Chondrocyte (in vitro differentiated cells): ENCODE results near the gene LPP. TPM values are rescaled to one million over a fixed set of nuclear protein-coding genes. Genes with fewer than 3 reads are reported as not detected.

ENCODE experiments used
- DNase-seq: peaks from one replicate; pipeline ENCODE4 v3.0.0; 2021; ENCODE audit warnings: mixed read lengths, low spot score
- H3K27ac Mint-ChIP-seq: one replicate; pipeline ENCODE4 v1.8.0; 2021; ENCODE audit warnings: mild to moderate bottlenecking, moderate library complexity, mixed read lengths; ENCODE audit not compliant: unreplicated experiment
- H3K27me3 Mint-ChIP-seq: 2 replicates; pipeline ENCODE4 v1.8.0; 2021; ENCODE audit warnings: low read depth, mixed read lengths
- H3K36me3 Mint-ChIP-seq: 2 replicates; pipeline ENCODE4 v1.8.0; 2021; ENCODE audit warnings: low read depth, mixed read lengths
- H3K4me1 Mint-ChIP-seq: 2 replicates; pipeline ENCODE4 v1.8.0; 2021; ENCODE audit warnings: low read depth, mild to moderate bottlenecking, mixed read lengths
- H3K4me3 Mint-ChIP-seq: one replicate; pipeline ENCODE4 v1.8.0; 2021; ENCODE audit warnings: mild to moderate bottlenecking, moderate library complexity, mixed read lengths; ENCODE audit not compliant: unreplicated experiment
- H3K9me3 Mint-ChIP-seq: 2 replicates; pipeline ENCODE4 v1.8.0; 2021; ENCODE audit warnings: low read depth, mixed read lengths
- CTCF ChIP-seq: fragments of 200-600 bp; sonication (generic); IDR thresholded peaks from 2 replicates; pipeline ENCODE4 v1.5.0; 2021; ENCODE audit warnings: antibody characterized with exemption, mild to moderate bottlenecking, moderate library complexity
- total RNA-seq: library from RNA; stranded (reverse); gene quantifications from 3 replicates; pipeline ENCODE4 v1.2.1, GENCODE V29; 2021

LPP gene
- total RNA-seq, 1 donor from 2014 or later = 295 TPM

GRCh38 chr3:188780193-188781147 is 626.5 kb downstream of the LPP start:
- TF ChIP-seq CTCF = no peak
- no peaks in the 10 kb centered on the region for H3K9me3 Mint-ChIP-seq
- peaks cover 2% of the 10 kb centered on the region for H3K36me3 Mint-ChIP-seq
- DNase-seq = no peak
- H3K4me3 Mint-ChIP-seq = no peak overlapping the region
- no peak overlapping the region for H3K27ac Mint-ChIP-seq
- peaks cover 31% of the 10 kb centered on the region for H3K4me1 Mint-ChIP-seq
- H3K27me3 Mint-ChIP-seq = no peaks in the 10 kb centered on the region

GRCh38 chr3:188782613-188783124 is 628.7 kb downstream of the LPP start:
- no peaks in the 10 kb centered on the region for H3K27me3 Mint-ChIP-seq
- peak overlapping the region; percentile 42 for H3K27ac Mint-ChIP-seq
- peaks cover 24% of the 10 kb centered on the region for H3K4me1 Mint-ChIP-seq
- no peak for TF ChIP-seq CTCF
- H3K36me3 Mint-ChIP-seq = peaks cover 2% of the 10 kb centered on the region
- no peaks in the 10 kb centered on the region for H3K9me3 Mint-ChIP-seq
- no peak overlapping the region for H3K4me3 Mint-ChIP-seq
- DNase-seq = no peak

- no peak for DNase-seq
- Mint-ChIP-seq H3K36me3 (no peaks in the 10 kb centered on the region), H3K4me1 (peaks cover 10% of the 10 kb centered on the region), H3K9me3 (no peaks in the 10 kb centered on the region), H3K4me3 (no peak overlapping the region), H3K27me3 (no peaks in the 10 kb centered on the region), H3K27ac (no peak overlapping the region)
- TF ChIP-seq CTCF = no peak
Observed at GRCh38 chr3:188786424-188786823, 632.5 kb downstream of the LPP start.

GRCh38 chr3:188788621-188789081 is 634.7 kb downstream of the LPP start:
- Mint-ChIP-seq H3K27ac (no peak overlapping the region), H3K9me3 (no peaks in the 10 kb centered on the region), H3K27me3 (no peaks in the 10 kb centered on the region), H3K4me1 (peaks cover 5% of the 10 kb centered on the region), H3K4me3 (no peak overlapping the region), H3K36me3 (peaks cover 2% of the 10 kb centered on the region)
- no peak for TF ChIP-seq CTCF
- no peak for DNase-seq

GRCh38 chr3:188789251-188789650 is 635.3 kb downstream of the LPP start:
- H3K36me3 Mint-ChIP-seq = peaks cover 2% of the 10 kb centered on the region
- no peaks in the 10 kb centered on the region for H3K27me3 Mint-ChIP-seq
- peaks cover 5% of the 10 kb centered on the region for H3K4me1 Mint-ChIP-seq
- H3K9me3 Mint-ChIP-seq = no peaks in the 10 kb centered on the region
- no peak overlapping the region for H3K4me3 Mint-ChIP-seq
- no peak overlapping the region for H3K27ac Mint-ChIP-seq
- no peak for TF ChIP-seq CTCF
- no peak for DNase-seq
